Fibroblast of lung (primary cell): ENCODE data around the gene NYAP1.

Source experiments
- CTCF ChIP-seq, 2 donors: IDR thresholded peaks in 1 of 2; conservative IDR thresholded peaks in 1 of 2; 1 replicate in 1 of 2; 2 replicates in 1 of 2; pipeline ENCODE4 v1.5.1; 2011 to 2012; ENCODE audit warnings: low read length in 2 of 2, control low read depth in 1 of 2, inconsistent platforms in 1 of 2, low read depth in 1 of 2, mild to moderate bottlenecking in 1 of 2
- EZH2 ChIP-seq: IDR thresholded peaks from 2 replicates; pipeline ENCODE4 v1.5.1; 2012; ENCODE audit warnings: low read length, control low read depth, mild to moderate bottlenecking; ENCODE audit errors: missing control alignments

DNA sequence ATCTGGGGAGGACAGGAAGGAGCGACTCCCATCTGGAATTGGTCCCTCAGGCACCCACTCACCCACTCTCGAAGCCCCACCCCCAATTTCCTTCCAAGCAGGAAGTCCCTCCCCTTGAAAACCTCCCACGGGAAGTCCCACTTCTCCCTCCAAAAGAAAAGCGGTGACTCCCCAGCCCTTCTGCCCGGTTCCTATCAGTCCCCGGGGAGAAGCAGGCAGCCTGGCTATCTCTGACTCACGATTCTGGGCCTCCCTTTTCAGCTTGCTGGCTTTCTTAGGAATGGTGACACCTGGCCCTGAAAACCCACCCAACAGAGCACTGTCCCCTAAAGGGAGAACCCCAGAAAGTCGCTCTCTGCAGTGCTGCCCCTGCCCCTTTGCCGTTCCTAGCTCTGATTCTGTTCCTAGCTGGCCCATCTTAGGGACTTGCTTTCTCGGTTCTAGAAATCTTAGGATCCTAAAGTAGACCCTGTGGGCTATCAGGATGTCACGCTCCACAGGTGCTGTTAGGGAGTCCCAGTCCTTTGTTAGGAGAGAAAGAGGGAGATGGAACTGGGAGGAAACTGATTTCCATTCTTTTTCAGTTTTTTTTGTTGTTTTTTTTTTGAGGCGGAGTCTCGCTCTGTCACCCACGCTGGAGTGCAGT, 10.8 kb upstream of the NYAP1 start:
- TF ChIP-seq CTCF (conservative IDR thresholded peaks at IDR 0.05 in 1 of 2, IDR thresholded peaks at IDR 0.05 in 1 of 2; ENCODE audit: low read depth in 1 of 2, low read length in 2 of 2): no peak
- TF ChIP-seq EZH2: no peak
